ENCODE data around the gene NANOS3.

- TF ChIP-seq EZH2 (IDR thresholded peaks at IDR 0.05; ENCODE audit: insufficient read depth, poor library complexity, severe bottlenecking) = no peak
- no peak for TF ChIP-seq EZH2phosphoT487 (IDR thresholded peaks at IDR 0.05; ENCODE audit: insufficient read depth, low read depth)
Measured at GRCh38 chr19:13872339-13872694, 4.6 kb upstream of the NANOS3 start.
